DOHH2 (cell line): Measurements from ENCODE around the gene HACD2.

Experiments
- H3F3A ChIP-seq: fragments of 200-600 bp; sonication (generic), shearing (Covaris generic); 2 replicates; pipeline ENCODE4 v1.6.0; 2016; ENCODE audit warnings: antibody characterized with exemption, mild to moderate bottlenecking; ENCODE audit not compliant: control insufficient read depth, insufficient read depth
- H3K27ac ChIP-seq: fragments of 200-600 bp; sonication (generic); 2 replicates; pipeline ENCODE4 v1.5.1; 2014; ENCODE audit warnings: low read depth, mild to moderate bottlenecking, low read length, moderate library complexity
- H3K27me3 ChIP-seq: fragments of 200-600 bp; sonication (generic); 2 replicates; pipeline ENCODE4 v1.6.1; 2014; ENCODE audit warnings: mild to moderate bottlenecking, low read length, mixed read lengths; ENCODE audit not compliant: control insufficient read depth
- H3K36me3 ChIP-seq: fragments of 200-600 bp; sonication (generic); 2 replicates; pipeline ENCODE4 v1.6.1; 2014; ENCODE audit warnings: mild to moderate bottlenecking, low read length, moderate library complexity, mixed read lengths; ENCODE audit not compliant: control insufficient read depth
- H3K4me1 ChIP-seq: fragments of 200-600 bp; sonication (generic); 2 replicates; pipeline ENCODE4 v1.6.1; 2014; ENCODE audit warnings: mild to moderate bottlenecking, low read length, mixed read lengths; ENCODE audit not compliant: control insufficient read depth
- H3K4me2 ChIP-seq: fragments of 200-600 bp; sonication (generic); 2 replicates; pipeline ENCODE4 v1.6.0; 2014; ENCODE audit warnings: mild to moderate bottlenecking, low read length, moderate library complexity
- H3K4me3 ChIP-seq: fragments of 200-600 bp; sonication (generic); 2 replicates; pipeline ENCODE4 v1.5.1; 2014; ENCODE audit warnings: mild to moderate bottlenecking, low read length, mixed read lengths
- H3K79me2 ChIP-seq: fragments of 200-600 bp; sonication (generic); 2 replicates; pipeline ENCODE4 v1.6.1; 2014; ENCODE audit warnings: mild to moderate bottlenecking, low read length, mixed read lengths; ENCODE audit not compliant: control insufficient read depth
- H3K9me2 ChIP-seq: fragments of 200-600 bp; sonication (generic); replicated peaks from 2 replicates; pipeline ENCODE4 v1.6.1; 2014; ENCODE audit warnings: mild to moderate bottlenecking, low read length, mixed read lengths; ENCODE audit not compliant: control insufficient read depth
- H3K9me3 ChIP-seq: fragments of 200-600 bp; sonication (generic); 2 replicates; pipeline ENCODE4 v1.6.1; 2014; ENCODE audit warnings: antibody characterized with exemption, low read length, mixed read lengths; ENCODE audit not compliant: control insufficient read depth, insufficient read depth
- H4K20me1 ChIP-seq: fragments of 200-600 bp; sonication (generic); 2 replicates; pipeline ENCODE4 v1.6.0; 2014; ENCODE audit warnings: low read depth, mild to moderate bottlenecking, antibody characterized with exemption, low read length, moderate library complexity; ENCODE audit not compliant: control insufficient read depth, insufficient read depth
- CTCF ChIP-seq: fragments of 200-600 bp; sonication (generic); IDR thresholded peaks from one replicate; pipeline ENCODE4 v1.5.1; 2014; ENCODE audit warnings: antibody characterized with exemption, mild to moderate bottlenecking, low read depth, low read length; ENCODE audit not compliant: poor library complexity, severe bottlenecking
- EZH2phosphoT487 ChIP-seq: fragments of 200-600 bp; sonication (generic); IDR thresholded peaks from 2 replicates; pipeline ENCODE4 v1.6.1; 2017; ENCODE audit warnings: borderline replicate concordance, mild to moderate bottlenecking, antibody characterized with exemption, low read length, moderate library complexity, mixed read lengths

The HACD2 gene

GRCh38 chr3:123583561-123583960 lies 1.3 kb downstream of the HACD2 start:
- H3K36me3 ChIP-seq, result peaks cover 52% of the 10 kb centered on the region
- peaks cover 29% of the 10 kb centered on the region for H3K4me1 ChIP-seq
- no peaks in the 10 kb centered on the region for H4K20me1 ChIP-seq
- TF ChIP-seq CTCF, result no peak
- TF ChIP-seq EZH2phosphoT487, result no peak
- peak overlapping the region; percentile 94 for H3K4me3 ChIP-seq
- H3K9me3 ChIP-seq, result peaks cover 17% of the 10 kb centered on the region
- H3K27me3 ChIP-seq, result no peaks in the 10 kb centered on the region
- H3K4me2 ChIP-seq, result peak overlapping the region; percentile 89
- H3K27ac ChIP-seq, result no peak overlapping the region
- H3F3A ChIP-seq, result no peaks in the 10 kb centered on the region
- peaks cover 56% of the 10 kb centered on the region for H3K79me2 ChIP-seq
- no peaks in the 10 kb centered on the region for H3K9me2 ChIP-seq

GRCh38 chr3:123582315-123582714 lies 2.5 kb downstream of the HACD2 start:
- no peak overlapping the region for H3K4me3 ChIP-seq
- peaks cover 45% of the 10 kb centered on the region for H3K79me2 ChIP-seq
- peak overlapping the region; percentile 89; the same call in 1 of the 2 replicates for H3K4me2 ChIP-seq
- H3K36me3 ChIP-seq, result peaks cover 46% of the 10 kb centered on the region
- H3K27me3 ChIP-seq, result no peaks in the 10 kb centered on the region
- H3K9me2 ChIP-seq, result no peaks in the 10 kb centered on the region
- peaks cover 29% of the 10 kb centered on the region for H3K4me1 ChIP-seq
- H3F3A ChIP-seq, result no peaks in the 10 kb centered on the region
- no peak overlapping the region for H3K27ac ChIP-seq
- peaks cover 7% of the 10 kb centered on the region for H3K9me3 ChIP-seq
- H4K20me1 ChIP-seq, result no peaks in the 10 kb centered on the region
- TF ChIP-seq CTCF (no peak), EZH2phosphoT487 (no peak)

GRCh38 chr3:123576122-123576521 lies 8.7 kb downstream of the HACD2 start:
- Histone ChIP-seq H3K27me3 (no peaks in the 10 kb centered on the region), H3K36me3 (peaks cover 37% of the 10 kb centered on the region), H3K4me3 (no peak overlapping the region), H3K4me2 (peak overlapping the region; percentile 35), H3K9me2 (no peaks in the 10 kb centered on the region), H3K27ac (no peak overlapping the region), H3F3A (no peaks in the 10 kb centered on the region), H3K9me3 (no peaks in the 10 kb centered on the region), H4K20me1 (no peaks in the 10 kb centered on the region), H3K4me1 (peaks cover 15% of the 10 kb centered on the region), H3K79me2 (no peaks in the 10 kb centered on the region)
- TF ChIP-seq CTCF (no peak), EZH2phosphoT487 (no peak)
